NOMO-1 treated with DMSO at 0.1 percent for 48 hours (cell line): ENCODE results near the gene BLNK.
"Not testable (repeated sequence)": the region's sequence is repeated elsewhere in the genome, so short reads cannot be mapped to it uniquely, and the experiment has no call there.

Experiments
- DNase-seq: peaks from one replicate; lab custom pipeline; 2025; ENCODE audit not compliant: unreplicated experiment; lab: John Stamatoyannopoulos, UW

Gene BLNK

GRCh38 chr10:96229568-96230030 lies 41.8 kb downstream of the BLNK start:
- peak; percentile 68 for DNase-seq

DNA sequence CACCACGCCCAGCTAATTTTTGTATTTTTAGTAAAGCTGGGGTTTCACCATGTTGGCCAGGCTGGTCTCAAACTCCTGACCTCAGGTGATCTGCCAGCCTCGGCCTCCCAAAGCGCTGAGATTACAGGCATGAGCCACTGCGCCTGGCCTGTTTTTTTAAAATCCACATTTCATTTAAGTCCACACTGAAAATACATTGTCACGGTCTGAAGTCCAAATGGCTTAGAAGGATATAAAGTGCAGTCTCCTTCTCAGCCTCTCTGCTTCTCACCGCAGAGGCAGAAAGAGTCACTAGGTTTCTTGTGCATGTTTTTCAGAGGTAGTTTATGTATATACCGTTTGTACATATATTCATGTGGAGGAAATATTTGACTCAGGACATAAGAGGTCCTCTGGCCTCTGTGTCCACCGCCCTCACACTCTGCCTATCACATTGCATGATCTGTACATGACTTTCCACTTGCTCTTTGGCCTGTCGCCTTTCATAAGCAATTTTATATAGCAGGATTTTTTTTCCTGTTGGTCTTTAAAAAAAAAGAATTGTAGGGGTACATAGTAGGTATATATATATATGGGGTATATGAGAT lies 42.9 kb downstream of the BLNK start:
- no peak for DNase-seq

- no peak for DNase-seq
Observed at GRCh38 chr10:96227206-96227605, 44.2 kb downstream of the BLNK start.

DNA sequence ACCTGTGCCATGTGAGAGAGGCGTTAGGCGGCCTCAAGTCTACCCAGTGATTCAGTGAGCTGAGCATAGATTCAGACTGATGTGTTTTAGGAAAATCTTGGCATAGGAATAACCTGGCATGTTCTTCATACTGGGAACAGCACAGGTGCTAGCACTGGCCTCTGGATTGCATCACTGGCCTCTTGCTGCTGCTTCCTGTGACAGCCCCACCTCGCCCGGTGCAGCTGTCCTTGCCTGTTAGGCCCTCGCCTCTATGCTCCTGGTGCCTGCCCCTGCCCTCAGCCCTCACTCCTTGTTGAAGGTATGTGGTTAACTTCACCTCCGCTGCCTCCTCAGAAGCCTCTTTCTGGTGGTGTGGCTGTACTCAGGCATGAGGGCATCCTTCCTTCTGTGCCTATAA lies 46.2 kb downstream of the BLNK start:
- no peak for DNase-seq

DNA sequence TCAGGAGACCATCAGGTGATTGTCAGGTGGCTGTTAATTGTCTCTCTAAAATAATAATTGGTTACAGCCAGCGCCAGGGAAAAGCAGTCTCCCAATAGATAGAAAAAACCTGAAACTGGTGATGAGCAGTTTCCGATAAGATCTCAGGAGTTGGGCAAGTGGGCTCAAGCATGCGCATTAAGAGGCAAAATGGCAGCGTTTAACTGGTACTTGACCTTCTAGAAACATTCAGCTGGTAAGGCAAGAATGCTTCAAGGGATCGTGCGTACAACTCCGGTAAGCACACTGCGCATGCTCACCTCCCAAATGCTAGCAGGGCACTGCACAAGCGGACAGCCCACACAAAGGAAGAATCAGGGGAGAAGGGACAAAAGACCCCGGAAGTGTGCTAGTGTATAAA lies 48.5 kb downstream of the BLNK start:
- DNase-seq: no peak

DNA sequence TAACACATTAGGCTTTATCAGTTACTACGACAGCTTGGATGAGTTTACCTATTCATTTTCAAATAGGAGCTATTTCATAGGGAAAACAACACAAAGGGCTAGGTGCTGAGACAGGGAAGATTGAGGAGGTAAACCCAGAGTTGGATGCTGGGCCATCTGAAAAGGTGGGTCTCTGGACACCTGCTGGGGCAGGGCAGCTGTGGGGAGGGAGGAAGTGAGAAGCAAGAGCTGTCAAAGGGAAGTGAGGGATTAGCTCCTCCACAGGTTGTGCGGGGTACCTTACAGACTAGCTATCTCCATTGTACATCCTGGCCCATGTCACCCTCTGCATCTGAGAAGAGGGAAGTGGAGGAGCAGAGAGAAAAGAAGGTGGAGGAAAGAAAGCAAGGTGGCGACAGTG lies 48.9 kb downstream of the BLNK start:
- DNase-seq: no peak

DNA sequence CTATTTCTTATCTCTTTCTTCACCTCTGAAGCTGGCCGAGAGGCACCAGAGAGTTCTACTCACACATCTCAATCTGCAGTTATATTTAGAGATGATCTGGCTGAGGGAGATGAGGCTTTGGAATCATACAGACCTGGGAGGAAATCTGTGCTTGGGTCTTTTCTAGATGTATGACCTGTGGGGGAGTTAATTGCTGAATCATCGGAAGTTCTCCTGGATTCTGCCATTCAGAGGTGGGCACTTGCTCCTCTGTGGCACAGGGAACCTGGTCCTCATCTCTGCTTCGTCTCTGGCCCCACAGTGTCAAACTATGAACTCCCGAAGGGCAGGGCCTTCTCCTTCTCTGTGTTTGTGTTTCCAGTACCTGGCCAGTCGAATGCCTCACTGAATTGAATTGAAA lies 52.5 kb downstream of the BLNK start:
- no peak for DNase-seq

GRCh38 chr10:96217711-96218110 lies 53.7 kb downstream of the BLNK start:
- DNase-seq: no peak

- no peak for DNase-seq
Observed at GRCh38 chr10:96216775-96217174, 54.6 kb downstream of the BLNK start.

- no peak for DNase-seq
Observed at GRCh38 chr10:96212911-96213310, 58.5 kb downstream of the BLNK start.

GRCh38 chr10:96211764-96212163 lies 59.6 kb downstream of the BLNK start:
- peak; percentile 17 for DNase-seq

DNA sequence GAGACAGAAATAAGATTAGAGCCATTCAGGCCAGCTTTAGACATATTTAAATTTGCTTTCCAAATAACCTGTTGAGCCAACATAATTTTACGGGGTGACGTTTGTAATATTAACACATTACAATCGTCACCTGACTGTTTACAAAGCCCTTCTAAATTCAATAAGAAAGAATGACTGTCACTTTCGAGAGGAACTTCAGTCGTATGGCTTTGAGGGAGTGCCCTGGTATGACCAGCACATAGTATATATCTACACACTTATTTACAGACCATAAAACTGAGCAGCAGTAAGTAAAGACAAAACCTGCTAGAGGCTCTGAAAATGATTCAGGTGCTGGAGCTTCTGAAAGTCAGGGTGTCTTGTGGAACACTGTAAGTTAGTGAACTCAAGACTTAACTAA lies 62.4 kb downstream of the BLNK start:
- no peak for DNase-seq

DNA sequence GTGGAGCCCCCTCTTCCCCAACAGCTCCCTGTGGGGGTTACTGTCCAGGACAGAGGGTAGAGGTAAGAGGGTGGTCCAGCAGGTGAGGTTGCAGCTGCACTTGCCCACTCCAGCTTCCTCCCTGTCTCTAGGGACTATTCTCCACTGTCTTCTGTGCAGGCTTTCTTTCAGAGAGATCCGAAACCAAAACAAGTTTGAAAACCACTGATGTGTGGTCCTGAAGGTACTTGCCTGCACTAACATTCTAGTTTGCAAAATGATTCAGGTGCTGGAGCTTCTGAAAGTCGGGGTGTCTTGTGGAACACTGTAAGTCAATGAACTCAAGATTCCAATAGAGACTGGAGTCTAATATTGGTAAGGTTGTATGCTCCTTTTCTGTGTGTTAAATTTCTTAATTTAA lies 63.1 kb downstream of the BLNK start:
- no peak for DNase-seq

DNA sequence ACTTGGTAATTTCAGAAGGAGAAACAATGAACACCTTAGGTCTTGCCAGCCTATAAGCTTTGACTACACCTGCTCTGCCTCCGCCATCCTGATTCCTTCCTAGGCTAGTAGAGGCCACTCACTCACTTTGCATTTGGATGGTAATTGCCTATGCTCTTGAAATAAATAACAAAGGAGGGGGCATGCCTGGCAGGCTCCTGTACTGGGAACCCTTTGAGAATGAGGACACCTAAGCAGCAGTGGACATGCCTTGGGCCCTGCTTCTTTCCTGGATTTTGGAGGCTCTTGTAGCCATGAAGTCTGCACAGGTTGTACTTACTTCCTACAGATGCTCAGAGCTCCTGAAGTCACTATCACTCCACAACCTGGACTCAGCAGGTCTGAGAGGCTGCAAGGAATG lies 65.8 kb downstream of the BLNK start:
- DNase-seq: no peak

GRCh38 chr10:96201525-96201924 lies 69.8 kb downstream of the BLNK start:
- DNase-seq: no peak

DNA sequence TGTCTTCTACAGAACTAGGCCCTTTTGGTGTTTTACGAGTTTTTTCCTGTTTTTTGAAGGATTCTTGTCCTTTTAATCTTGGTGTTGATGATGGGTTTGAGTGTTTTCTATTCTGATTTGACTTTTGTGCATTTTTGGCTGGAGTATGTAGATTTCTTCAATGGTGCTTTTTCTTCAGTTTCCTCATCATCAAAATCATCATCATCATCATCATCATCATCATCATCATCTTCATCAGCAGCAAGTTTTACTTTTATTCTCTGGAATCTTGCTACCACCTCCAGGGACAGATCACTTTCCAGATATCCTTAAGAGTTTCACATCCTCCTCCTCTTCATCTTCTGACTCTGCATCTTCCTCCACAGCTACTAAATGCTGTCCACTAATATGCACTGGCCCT lies 81.9 kb downstream of the BLNK start:
- DNase-seq: not testable (repeated sequence)

- DNase-seq: no peak
Observed at GRCh38 chr10:96188916-96189315, 82.5 kb downstream of the BLNK start.

GRCh38 chr10:96188421-96188820 lies 82.9 kb downstream of the BLNK start:
- no peak for DNase-seq

DNA sequence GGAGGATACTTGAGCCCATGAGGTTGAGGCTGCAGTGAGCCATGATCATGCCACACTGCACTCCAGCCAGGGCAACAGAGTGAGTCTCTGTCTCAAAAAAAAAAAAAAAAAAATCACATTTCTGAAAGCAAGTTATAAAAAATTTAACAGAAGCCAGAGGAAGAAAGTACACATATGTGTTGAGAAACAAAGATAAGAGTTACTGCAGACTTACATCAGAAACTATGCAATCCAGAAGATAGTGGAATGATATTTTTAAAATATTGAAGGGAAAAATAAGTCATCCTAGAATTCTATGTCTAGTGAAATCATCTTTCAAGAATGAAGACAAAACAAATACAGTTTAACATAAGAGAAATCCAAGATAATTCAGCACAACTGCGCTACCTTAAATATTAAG lies 94.4 kb downstream of the BLNK start:
- DNase-seq: no peak

GRCh38 chr10:96172666-96173065 lies 98.7 kb downstream of the BLNK start:
- DNase-seq: no peak

DNA sequence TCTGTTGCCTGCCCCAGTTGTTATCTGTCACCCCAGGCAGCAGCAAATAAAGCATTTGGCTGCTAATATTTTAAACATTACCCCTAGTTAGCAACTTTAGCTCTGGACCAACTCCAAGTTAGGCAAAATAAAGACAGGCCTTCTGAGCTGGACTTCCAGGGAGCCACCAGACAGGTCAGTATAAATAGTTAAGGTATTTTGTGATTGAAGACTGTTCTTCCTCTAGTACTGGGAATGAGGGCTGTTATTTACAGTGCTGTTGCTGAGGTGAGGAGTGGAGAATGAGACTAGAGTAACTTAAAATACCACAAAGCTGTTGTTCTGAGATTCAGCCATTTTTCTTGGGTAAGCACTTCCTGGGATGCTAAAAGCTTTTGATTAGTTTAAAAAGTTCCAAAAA lies 101.1 kb downstream of the BLNK start:
- DNase-seq: no peak

DNA sequence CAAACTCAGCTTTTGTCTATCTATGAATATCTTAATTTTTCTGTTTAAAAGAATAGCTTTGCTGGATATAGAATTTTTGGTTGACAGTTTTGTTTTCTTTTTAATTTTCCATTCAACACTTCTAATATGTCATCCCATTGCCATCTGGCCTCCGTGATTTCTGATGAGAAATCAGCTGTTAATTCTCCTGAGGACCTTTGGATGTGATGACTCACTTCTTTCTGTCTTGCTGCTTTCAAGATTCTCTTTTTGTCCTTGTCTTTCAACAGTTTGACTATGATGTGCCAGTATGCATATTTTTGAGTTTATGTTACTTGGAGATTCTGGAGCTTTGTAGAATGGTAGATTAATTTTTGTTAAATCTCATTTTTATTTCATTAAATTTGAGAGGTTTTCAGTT lies 102.8 kb downstream of the BLNK start:
- no peak for DNase-seq

DNA sequence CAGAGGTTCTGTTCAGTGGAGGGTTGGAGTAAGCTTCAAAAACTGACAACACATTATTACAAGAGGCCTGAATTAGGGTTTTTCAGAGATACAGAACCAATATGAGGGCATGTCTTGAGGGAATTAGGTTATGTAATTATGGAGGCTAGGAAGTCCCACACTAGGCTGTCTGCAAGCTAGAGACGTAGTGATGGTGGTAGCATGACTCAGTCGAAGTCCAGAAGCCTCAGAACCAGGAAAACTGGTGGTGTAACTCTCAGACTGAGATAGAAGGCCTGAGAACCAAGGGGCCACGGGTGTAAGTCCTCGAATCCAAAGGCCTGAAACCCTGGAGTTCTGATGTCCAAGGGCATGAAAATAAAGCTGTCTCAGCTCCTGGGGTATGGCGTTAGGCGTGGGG lies 105.6 kb downstream of the BLNK start:
- no peak for DNase-seq

GRCh38 chr10:96153070-96153469 lies 118.3 kb downstream of the BLNK start:
- DNase-seq: no peak
